WTC11 (cell line): ENCODE data around the gene RAB33A. TPM values are rescaled to one million over a fixed set of nuclear protein-coding genes. Genes with fewer than 3 reads are reported as not detected.

Source experiments
- ATAC-seq: fragments of 200-7000 bp; cut with Tn5 transposase; 2 replicates; pipeline ENCODE4 v1.10.0; 2021; ENCODE audit warnings: mild to moderate bottlenecking, moderate library complexity
- CTCF ChIA-PET: fragments of 300-600 bp; sonication (Branson Sonifier 250); formaldehyde crosslinking; loops from one replicate; lab custom pipeline; 2021; ENCODE audit warnings: antibody characterized with exemption; lab: Charles Lee
- POLR2A ChIA-PET: fragments of 350-600 bp; sonication (Branson Sonifier 250); formaldehyde crosslinking; loops from one replicate; lab custom pipeline; 2021; ENCODE audit warnings: antibody characterized with exemption; lab: Charles Lee
- DNase-seq: peaks from one replicate; pipeline ENCODE4 v3.0.0; 2021; ENCODE audit warnings: low spot score
- H3K27ac Mint-ChIP-seq: 2 replicates; pipeline ENCODE4 v1.8.0; 2021; ENCODE audit warnings: mixed read lengths
- H3K27me3 Mint-ChIP-seq: 2 replicates; pipeline ENCODE4 v1.8.0; 2021; ENCODE audit warnings: low read depth, mild to moderate bottlenecking, moderate library complexity, mixed read lengths
- H3K36me3 Mint-ChIP-seq: 2 replicates; pipeline ENCODE4 v1.8.0; 2021; ENCODE audit warnings: mixed read lengths
- H3K4me1 Mint-ChIP-seq: 2 replicates; pipeline ENCODE4 v1.8.0; 2022; ENCODE audit warnings: mixed read lengths
- H3K4me3 Mint-ChIP-seq: 2 replicates; pipeline ENCODE4 v1.8.0; 2021; ENCODE audit warnings: mild to moderate bottlenecking, moderate library complexity, mixed read lengths
- H3K9me3 Mint-ChIP-seq: 2 replicates; pipeline ENCODE4 v1.8.0; 2021; ENCODE audit warnings: mixed read lengths
- CBFB ChIP-seq: sonication (generic); formaldehyde crosslinking; IDR thresholded peaks from 2 replicates; pipeline ENCODE4 v1.8.1; 2022; ENCODE audit warnings: mild to moderate bottlenecking, low read depth, missing genetic modification reagents
- CDX4 ChIP-seq: fragments of 250-450 bp; sonication (Bioruptor Pico); IDR thresholded peaks from 2 replicates; pipeline ENCODE4 v1.9.0; 2021; ENCODE audit warnings: moderate library complexity, mild to moderate bottlenecking, inconsistent platforms, borderline replicate concordance
- CREB1 ChIP-seq: sonication (generic); formaldehyde crosslinking; IDR thresholded peaks from 2 replicates; pipeline ENCODE4 v1.8.0; 2023; ENCODE audit warnings: mild to moderate bottlenecking, missing genetic modification reagents
- EMX1 ChIP-seq: fragments of 250-450 bp; sonication (Bioruptor Pico); IDR thresholded peaks from 2 replicates; pipeline ENCODE4 v1.8.0; 2021; ENCODE audit warnings: mild to moderate bottlenecking
- GRHL2 ChIP-seq: fragments of 250-450 bp; sonication (Bioruptor Pico); IDR thresholded peaks from 2 replicates; pipeline ENCODE4 v1.8.0; 2022; ENCODE audit warnings: mild to moderate bottlenecking, moderate library complexity; ENCODE audit not compliant: insufficient replicate concordance, severe bottlenecking
- IRF2 ChIP-seq: sonication (generic); formaldehyde crosslinking; IDR thresholded peaks from 2 replicates; pipeline ENCODE4 v1.8.0; 2022; ENCODE audit warnings: low read depth, missing genetic modification reagents, borderline replicate concordance
- MLX ChIP-seq: sonication (generic); formaldehyde crosslinking; IDR thresholded peaks from 2 replicates; pipeline ENCODE4 v1.8.1; 2023; ENCODE audit warnings: mild to moderate bottlenecking, missing genetic modification reagents, moderate library complexity
- NFE2L1 ChIP-seq: sonication (generic); formaldehyde crosslinking; IDR thresholded peaks from 2 replicates; pipeline ENCODE4 v1.8.1; 2023; ENCODE audit warnings: missing genetic modification reagents
- NR2C2 ChIP-seq: sonication (generic); formaldehyde crosslinking; IDR thresholded peaks from 2 replicates; pipeline ENCODE4 v1.8.0; 2022; ENCODE audit warnings: mild to moderate bottlenecking, missing genetic modification reagents
- RELA ChIP-seq: sonication (generic); formaldehyde crosslinking; IDR thresholded peaks from 2 replicates; pipeline ENCODE4 v1.8.1; 2022; ENCODE audit warnings: missing genetic modification reagents, mild to moderate bottlenecking, borderline replicate concordance
- TCF7 ChIP-seq: sonication (generic); formaldehyde crosslinking; IDR thresholded peaks from 2 replicates; pipeline ENCODE4 v1.8.0; 2022; ENCODE audit warnings: mild to moderate bottlenecking, low read depth, missing genetic modification reagents, moderate library complexity
- TEAD1 ChIP-seq: sonication (generic); formaldehyde crosslinking; IDR thresholded peaks from 2 replicates; pipeline ENCODE4 v1.8.0; 2022; ENCODE audit warnings: mild to moderate bottlenecking, missing genetic modification reagents
- USF1 ChIP-seq: sonication (generic); formaldehyde crosslinking; IDR thresholded peaks from 2 replicates; pipeline ENCODE4 v1.8.0; 2022; ENCODE audit warnings: mild to moderate bottlenecking, missing genetic modification reagents
- USF2 ChIP-seq: sonication (generic); formaldehyde crosslinking; IDR thresholded peaks from 2 replicates; pipeline ENCODE4 v1.8.1; 2023; ENCODE audit warnings: mild to moderate bottlenecking, missing genetic modification reagents, moderate library complexity
- ZBTB43 ChIP-seq: sonication (generic); formaldehyde crosslinking; IDR thresholded peaks from 2 replicates; pipeline ENCODE4 v1.8.1; 2023; ENCODE audit warnings: mild to moderate bottlenecking, missing genetic modification reagents
- ZNF138 ChIP-seq: sonication (generic); formaldehyde crosslinking; conservative IDR thresholded peaks from 2 replicates; pipeline ENCODE4 v1.8.1; 2022; ENCODE audit warnings: mild to moderate bottlenecking, moderate library complexity, missing genetic modification reagents
- ZNF219 ChIP-seq: sonication (generic); formaldehyde crosslinking; IDR thresholded peaks from 2 replicates; pipeline ENCODE4 v1.8.0; 2023; ENCODE audit warnings: missing genetic modification reagents, mild to moderate bottlenecking, borderline replicate concordance
- ZNF317 ChIP-seq: sonication (generic); formaldehyde crosslinking; IDR thresholded peaks from 2 replicates; pipeline ENCODE4 v1.8.1; 2023; ENCODE audit warnings: low read depth, mild to moderate bottlenecking, moderate library complexity, missing genetic modification reagents, borderline replicate concordance
- ZNF425 ChIP-seq: fragments of 250-450 bp; sonication (Bioruptor Pico); conservative IDR thresholded peaks from 2 replicates; pipeline ENCODE4 v1.9.0; 2021; ENCODE audit warnings: mild to moderate bottlenecking
- ZNF512 ChIP-seq: sonication (generic); formaldehyde crosslinking; IDR thresholded peaks from 2 replicates; pipeline ENCODE4 v1.8.1; 2022; ENCODE audit warnings: missing genetic modification reagents, borderline replicate concordance
- ZNF532 ChIP-seq: fragments of 250-450 bp; sonication (Bioruptor Pico); IDR thresholded peaks from 2 replicates; pipeline ENCODE4 v1.9.0; 2021; ENCODE audit warnings: mild to moderate bottlenecking, borderline replicate concordance
- total RNA-seq: library from RNA; stranded (reverse); gene quantifications from 3 replicates; pipeline ENCODE4 v1.2.3, GENCODE V29; 2021

Gene RAB33A
- total RNA-seq, 1 experiment from 2014 or later: 2.1 TPM

GRCh38 chrX:130139474-130140201 lies 32.1 kb upstream of the RAB33A start (continued):
- TF ChIP-seq RELA (no peak), ZNF219 (no peak), ZNF425 (CRISPR knock-in tag) (no peak), NR2C2 (CRISPR knock-in tag) (no peak), EMX1 (CRISPR knock-in tag) (no peak), IRF2 (no peak), ZBTB43 (CRISPR knock-in tag) (no peak), ZNF317 (CRISPR knock-in tag) (no peak), ZNF512 (no peak), USF1 (CRISPR knock-in tag) (no peak), GRHL2 (CRISPR knock-in tag) (no peak), ZNF138 (CRISPR knock-in tag) (no peak), NFE2L1 (CRISPR knock-in tag) (no peak), TEAD1 (CRISPR knock-in tag) (no peak), TCF7 (no peak)

- ChIA-PET CTCF (no interaction called here), POLR2A (no interaction called here)
- H3K27ac Mint-ChIP-seq: no peak overlapping the region
- H3K4me3 Mint-ChIP-seq: no peak overlapping the region
- no peaks in the 10 kb centered on the region for H3K9me3 Mint-ChIP-seq
- H3K36me3 Mint-ChIP-seq: peaks cover 55% of the 10 kb centered on the region
- no peak for DNase-seq
- peaks cover 6% of the 10 kb centered on the region for H3K4me1 Mint-ChIP-seq
- ATAC-seq: no peak
- no peaks in the 10 kb centered on the region; the same call in 1 of the 2 replicates for H3K27me3 Mint-ChIP-seq
- no peak for TF ChIP-seq ZNF532 (CRISPR knock-in tag)
- no peak for TF ChIP-seq TCF7
- TF ChIP-seq TEAD1 (CRISPR knock-in tag): no peak
- TF ChIP-seq CDX4: no peak
- TF ChIP-seq ZBTB43 (CRISPR knock-in tag): no peak
- TF ChIP-seq CBFB (CRISPR knock-in tag): no peak
- no peak for TF ChIP-seq MLX (CRISPR knock-in tag)
- no peak for TF ChIP-seq CREB1 (CRISPR knock-in tag)
- no peak for TF ChIP-seq USF2 (CRISPR knock-in tag)
These were observed 27.3 kb upstream of the RAB33A start for GRCh38 chrX:130144509-130144908.
